ENCODE results near the gene ALOXE3. TPM values are rescaled to one million over a fixed set of nuclear protein-coding genes. Genes with fewer than 3 reads are reported as not detected.

ALOXE3 gene
- total RNA-seq, 1 donor from 2014 or later = not detected

- H3K27me3 Mint-ChIP-seq (ENCODE audit: unreplicated experiment) = peaks cover 1% of the 10 kb centered on the region
Observed at GRCh38 chr17:8055851-8056231, 62.5 kb downstream of the ALOXE3 start.

DNA sequence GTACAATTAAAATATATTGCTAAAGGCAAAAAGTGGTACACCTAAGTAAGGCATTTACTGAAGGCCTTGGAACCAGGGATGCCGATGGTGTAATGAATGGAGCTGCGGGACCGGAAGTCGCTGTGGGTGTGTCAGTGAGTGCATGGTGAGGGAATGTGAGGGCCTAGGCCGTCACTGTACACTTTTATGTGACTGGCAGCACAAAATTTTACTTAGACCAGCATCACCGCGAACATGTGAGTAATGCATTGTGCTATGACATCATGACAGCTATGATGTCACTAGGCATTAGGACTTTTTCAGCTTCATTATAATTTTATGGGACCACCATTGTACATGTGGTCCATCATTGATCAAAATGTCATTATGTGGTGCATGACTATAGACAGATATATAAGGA, 64.7 kb downstream of the ALOXE3 start:
- H3K4me1 Mint-ChIP-seq (ENCODE audit: low read depth, unreplicated experiment) = no peaks in the 10 kb centered on the region
- H3K36me3 Mint-ChIP-seq (ENCODE audit: unreplicated experiment) = no peaks in the 10 kb centered on the region
- H3K4me3 Mint-ChIP-seq (ENCODE audit: unreplicated experiment) = no peak overlapping the region
- H3K27me3 Mint-ChIP-seq (ENCODE audit: unreplicated experiment) = peaks cover under 1% of the 10 kb centered on the region
- no peak overlapping the region for H3K27ac Mint-ChIP-seq (ENCODE audit: unreplicated experiment)
- H3K9me3 Mint-ChIP-seq (ENCODE audit: unreplicated experiment) = peaks cover 6% of the 10 kb centered on the region
- no peak for DNase-seq
- TF ChIP-seq, protein P1, sequence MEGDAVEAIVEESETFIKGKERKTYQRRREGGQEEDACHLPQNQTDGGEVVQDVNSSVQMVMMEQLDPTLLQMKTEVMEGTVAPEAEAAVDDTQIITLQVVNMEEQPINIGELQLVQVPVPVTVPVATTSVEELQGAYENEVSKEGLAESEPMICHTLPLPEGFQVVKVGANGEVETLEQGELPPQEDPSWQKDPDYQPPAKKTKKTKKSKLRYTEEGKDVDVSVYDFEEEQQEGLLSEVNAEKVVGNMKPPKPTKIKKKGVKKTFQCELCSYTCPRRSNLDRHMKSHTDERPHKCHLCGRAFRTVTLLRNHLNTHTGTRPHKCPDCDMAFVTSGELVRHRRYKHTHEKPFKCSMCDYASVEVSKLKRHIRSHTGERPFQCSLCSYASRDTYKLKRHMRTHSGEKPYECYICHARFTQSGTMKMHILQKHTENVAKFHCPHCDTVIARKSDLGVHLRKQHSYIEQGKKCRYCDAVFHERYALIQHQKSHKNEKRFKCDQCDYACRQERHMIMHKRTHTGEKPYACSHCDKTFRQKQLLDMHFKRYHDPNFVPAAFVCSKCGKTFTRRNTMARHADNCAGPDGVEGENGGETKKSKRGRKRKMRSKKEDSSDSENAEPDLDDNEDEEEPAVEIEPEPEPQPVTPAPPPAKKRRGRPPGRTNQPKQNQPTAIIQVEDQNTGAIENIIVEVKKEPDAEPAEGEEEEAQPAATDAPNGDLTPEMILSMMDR (IDR thresholded peaks at IDR 0.05; ENCODE audit: partially characterized antibody, unreplicated experiment) = no peak

More at GRCh38 chr17:8055851-8056231, 62.5 kb downstream of the ALOXE3 start:
- Mint-ChIP-seq H3K4me1 (ENCODE audit: low read depth, unreplicated experiment) (no peaks in the 10 kb centered on the region), H3K4me3 (ENCODE audit: unreplicated experiment) (no peak overlapping the region), H3K9me3 (ENCODE audit: unreplicated experiment) (peaks cover 5% of the 10 kb centered on the region), H3K27ac (ENCODE audit: unreplicated experiment) (no peak overlapping the region), H3K36me3 (ENCODE audit: unreplicated experiment) (no peaks in the 10 kb centered on the region)
- no peak for DNase-seq
- TF ChIP-seq, protein P1 (IDR thresholded peaks at IDR 0.05; ENCODE audit: partially characterized antibody, unreplicated experiment) = no peak

DNA sequence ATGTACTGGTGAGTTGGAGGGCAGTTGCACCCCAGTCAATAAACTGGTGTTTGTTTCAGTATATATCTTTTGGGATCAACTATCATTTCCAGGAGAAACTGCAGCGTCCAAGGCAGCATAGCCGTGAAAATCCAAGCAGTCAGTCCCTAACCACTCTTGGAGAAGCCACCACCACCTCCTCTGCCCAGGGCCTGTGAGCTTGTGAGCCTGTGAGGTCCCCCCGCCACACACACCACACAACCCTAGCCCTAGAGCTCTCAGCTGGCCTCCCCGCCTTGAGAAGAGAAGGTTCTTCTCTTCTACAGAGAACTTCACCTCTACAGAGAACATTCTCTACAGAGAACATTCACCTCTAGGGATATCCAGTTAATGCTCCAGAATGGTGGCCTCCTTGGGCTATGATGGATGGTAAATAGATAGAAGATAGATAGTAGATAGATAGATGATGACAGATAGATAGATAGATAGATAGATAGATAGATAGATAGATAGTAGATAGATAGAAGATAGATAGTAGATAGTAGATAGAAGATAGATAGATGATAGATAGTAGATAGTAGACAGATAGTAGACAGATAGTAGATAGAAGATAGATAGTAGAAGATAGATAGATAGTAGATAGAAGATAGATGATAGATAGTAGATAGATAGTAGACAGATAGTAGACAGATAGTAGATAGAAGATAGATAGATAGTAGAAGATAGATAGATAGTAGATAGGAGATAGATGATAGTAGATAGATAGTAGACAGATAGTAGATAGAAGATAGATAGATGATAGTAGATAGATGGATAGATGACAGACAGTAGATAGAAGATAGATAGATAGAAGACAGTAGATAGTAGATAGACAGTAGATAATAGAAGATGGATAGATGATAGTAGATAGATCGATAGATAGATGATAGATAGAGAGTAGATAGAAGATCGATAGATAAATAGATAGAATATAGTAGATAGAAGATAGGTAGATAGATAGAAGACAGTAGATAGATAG, 65.8 kb downstream of the ALOXE3 start:
- TF ChIP-seq, protein P1 (IDR thresholded peaks at IDR 0.05; ENCODE audit: partially characterized antibody, unreplicated experiment) = no peak
- no peak overlapping the region for H3K4me3 Mint-ChIP-seq (ENCODE audit: unreplicated experiment)
- peaks cover 2% of the 10 kb centered on the region for H3K27me3 Mint-ChIP-seq (ENCODE audit: unreplicated experiment)
- H3K36me3 Mint-ChIP-seq (ENCODE audit: unreplicated experiment) = no peaks in the 10 kb centered on the region
- DNase-seq = no peak
- H3K9me3 Mint-ChIP-seq (ENCODE audit: unreplicated experiment) = peaks cover 6% of the 10 kb centered on the region
- no peaks in the 10 kb centered on the region for H3K4me1 Mint-ChIP-seq (ENCODE audit: low read depth, unreplicated experiment)
- H3K27ac Mint-ChIP-seq (ENCODE audit: unreplicated experiment) = no peak overlapping the region

DNA sequence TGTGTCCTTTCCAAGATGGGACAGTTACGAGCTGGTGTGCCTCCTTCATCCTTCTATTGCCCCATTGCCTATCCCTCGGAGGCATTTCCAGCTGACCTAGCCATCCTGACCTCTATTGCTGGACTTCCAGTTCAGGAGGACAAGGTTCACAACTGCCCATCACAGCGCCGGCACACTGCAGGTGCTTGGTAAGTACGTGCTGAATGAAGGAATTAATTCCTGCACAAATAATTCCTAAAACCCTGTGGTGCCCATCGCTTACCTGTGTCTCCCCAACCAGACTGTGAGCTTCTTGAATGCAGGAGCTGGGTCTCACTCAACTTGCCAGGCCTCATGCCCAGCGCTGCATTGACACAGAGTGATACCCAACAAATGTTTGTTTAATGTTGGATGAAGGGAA, 66.5 kb downstream of the ALOXE3 start:
- DNase-seq = no peak
- Mint-ChIP-seq H3K4me3 (ENCODE audit: unreplicated experiment) (no peak overlapping the region), H3K27me3 (ENCODE audit: unreplicated experiment) (peaks cover 2% of the 10 kb centered on the region), H3K4me1 (ENCODE audit: low read depth, unreplicated experiment) (no peaks in the 10 kb centered on the region), H3K9me3 (ENCODE audit: unreplicated experiment) (peaks cover 4% of the 10 kb centered on the region), H3K27ac (ENCODE audit: unreplicated experiment) (no peak overlapping the region), H3K36me3 (ENCODE audit: unreplicated experiment) (no peaks in the 10 kb centered on the region)
- TF ChIP-seq, protein P1 (IDR thresholded peaks at IDR 0.05; ENCODE audit: partially characterized antibody, unreplicated experiment) = no peak

DNA sequence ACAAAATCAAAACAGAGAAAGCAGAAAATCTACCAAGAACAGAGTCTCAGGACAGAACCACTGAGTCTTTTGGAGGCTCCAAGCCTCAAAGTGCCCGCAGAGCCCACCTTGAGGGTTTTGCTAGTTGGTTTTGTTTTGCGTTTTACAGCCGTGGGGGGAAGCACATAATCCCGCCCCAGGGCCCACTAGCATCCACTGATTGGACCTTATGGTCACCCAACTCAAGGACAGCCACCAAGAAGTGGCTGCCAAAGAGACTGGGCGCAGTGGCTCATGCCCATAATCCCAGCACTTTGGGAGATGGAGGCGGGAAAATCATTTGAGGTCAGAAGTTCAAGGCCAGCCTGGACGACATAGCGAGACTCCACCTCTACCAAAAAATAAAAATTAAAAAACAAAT, 69.6 kb downstream of the ALOXE3 start:
- no peak for DNase-seq
- Mint-ChIP-seq H3K4me3 (ENCODE audit: unreplicated experiment) (no peak overlapping the region), H3K9me3 (ENCODE audit: unreplicated experiment) (peaks cover 4% of the 10 kb centered on the region), H3K27me3 (ENCODE audit: unreplicated experiment) (peaks cover 5% of the 10 kb centered on the region), H3K4me1 (ENCODE audit: low read depth, unreplicated experiment) (no peaks in the 10 kb centered on the region), H3K27ac (ENCODE audit: unreplicated experiment) (no peak overlapping the region), H3K36me3 (ENCODE audit: unreplicated experiment) (no peaks in the 10 kb centered on the region)
- TF ChIP-seq, protein P1 (IDR thresholded peaks at IDR 0.05; ENCODE audit: partially characterized antibody, unreplicated experiment) = no peak
